ENCODE data around the gene CENPX. TPM values are rescaled to one million over a fixed set of nuclear protein-coding genes. Genes with fewer than 3 reads are reported as not detected.

The CENPX gene
- total RNA-seq, 2 donors from 2014 or later = 27.2 to 37.2 TPM

GRCh38 chr17:81977211-81977808, 45.4 kb downstream of the CENPX start, which contains the start of gene ASPSCR1:
ASPSCR1 (plus strand) TSS chr17:81977629; CDS start chr17:81977647, 18 bp downstream.
- DNase-seq (peak; percentile 94), ATAC-seq (peak; percentile 99)
- intact Hi-C loops (cut with DNase I) = no loop called here

DNA sequence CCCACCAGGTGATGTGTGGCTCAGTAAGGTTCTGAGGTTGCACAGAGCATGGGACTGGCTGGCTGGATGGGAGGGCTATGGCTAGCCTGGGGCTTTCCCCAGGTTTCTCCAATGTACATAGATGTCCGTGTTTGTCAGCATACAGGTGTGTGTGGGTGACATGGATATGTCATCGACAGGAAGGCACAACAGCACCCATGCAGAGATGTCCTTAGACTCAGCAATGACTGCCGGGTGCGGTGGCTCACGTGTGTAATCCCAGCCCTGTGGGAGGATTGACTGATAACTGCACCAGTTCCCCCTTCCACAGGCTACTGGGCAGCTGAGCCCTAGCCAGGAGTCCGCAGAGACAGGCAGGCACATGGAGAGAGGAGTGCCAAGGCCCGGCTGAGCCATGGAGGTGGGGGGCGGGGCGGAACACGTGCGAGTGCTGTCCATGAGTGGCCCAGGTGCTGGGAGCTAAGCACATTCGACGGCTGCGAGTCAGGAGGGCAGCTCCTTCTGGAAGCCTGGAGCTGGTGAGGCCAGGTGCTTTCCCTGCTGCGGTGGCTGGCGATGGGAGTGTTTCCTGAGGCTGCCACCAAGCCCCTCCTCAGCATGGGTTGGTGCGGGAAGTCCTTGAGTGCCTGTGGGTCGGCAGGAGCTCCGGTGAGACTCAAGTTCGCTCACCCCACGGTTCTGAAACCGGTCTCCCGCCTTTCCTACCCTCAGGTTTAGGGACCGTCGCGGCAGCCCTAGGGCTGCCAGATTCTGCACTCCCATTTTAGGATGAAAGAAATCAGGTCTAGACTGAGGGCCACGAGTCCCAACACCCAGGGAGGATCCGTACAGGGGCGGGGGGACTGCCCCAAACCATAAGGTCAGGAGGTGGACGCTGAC, 46.1 kb downstream of the CENPX start:
- no peak for DNase-seq
- intact Hi-C loops (cut with DNase I) = no loop called here

DNA sequence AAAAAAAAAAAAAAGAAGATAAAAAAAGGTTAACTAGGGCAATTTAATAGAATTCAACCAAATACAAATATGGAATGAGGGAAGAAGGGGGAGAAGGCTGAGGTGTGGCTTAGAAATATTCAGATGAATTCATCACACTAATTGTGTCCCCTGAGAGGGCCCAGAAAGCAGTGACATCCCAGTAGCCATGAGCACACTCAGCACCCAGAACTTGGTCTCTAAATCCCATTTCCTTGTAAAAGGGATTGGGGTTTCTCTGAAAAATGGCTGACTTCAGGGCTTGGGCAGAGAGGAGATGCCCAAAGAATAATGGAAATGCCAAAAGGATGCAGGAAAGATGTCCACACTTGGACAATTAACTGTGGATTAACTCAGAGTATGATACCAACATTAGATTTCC, 49.2 kb downstream of the CENPX start:
- intact Hi-C loops (cut with DNase I) = no loop called here
- ATAC-seq (no peak), DNase-seq (no peak)

More for the DNA sequence above, 46.1 kb downstream of the CENPX start:
- ATAC-seq = peak in 1 of 2 donors; percentile 8

GRCh38 chr17:81968850-81969812, 53.5 kb downstream of the CENPX start:
- no peak for DNase-seq
- intact Hi-C loops (cut with DNase I) = loop anchor here in 1 of 2 donors (10.0 kb wide), 1 partner anchor 186 kb away; no protein-coding TSS in a partner anchor
- ATAC-seq = no peak

Other genes starting within 250 kb of the CENPX start
- gene GCGR, start 218.7 kb downstream of the CENPX start, total RNA-seq = not detected
- 10 to 100 TPM; 83.9 to 98.0 TPM for gene MCRIP1, start 189.6 kb downstream of the CENPX start, total RNA-seq
- not detected for gene PPP1R27, start 187.8 kb downstream of the CENPX start, total RNA-seq
- gene P4HB, start 162.3 kb downstream of the CENPX start, total RNA-seq = 100 to 1,000 TPM; 403 to 414 TPM
- gene ARHGDIA, start 151.5 kb downstream of the CENPX start, total RNA-seq = 100 to 1,000 TPM; 168 to 252 TPM
- 10 to 100 TPM; 33.7 to 45.2 TPM for gene ALYREF, start 131.3 kb downstream of the CENPX start, total RNA-seq
- 100 to 1,000 TPM; 133 to 155 TPM for gene ANAPC11, start 131.2 kb downstream of the CENPX start, total RNA-seq
- under 1 TPM; 0.21 to 0.24 TPM for gene NPB, start 120.6 kb downstream of the CENPX start, total RNA-seq
- 10 to 100 TPM; 21.8 to 22.2 TPM for gene PCYT2, start 111.5 kb downstream of the CENPX start, total RNA-seq
- gene SIRT7, start 104.7 kb downstream of the CENPX start, total RNA-seq = 1 to 10 TPM; 8.9 to 9.2 TPM
- 10 to 100 TPM; 20.9 to 25.1 TPM for gene MAFG, start 95.1 kb downstream of the CENPX start, total RNA-seq
- gene PYCR1, start 85.6 kb downstream of the CENPX start, total RNA-seq = 10 to 100 TPM in 1 of 2 donors, 1 to 10 TPM in 1; 9.6 to 10.5 TPM
- gene MYADML2, start 75.6 kb downstream of the CENPX start, total RNA-seq = under 1 TPM in 1 of 2 donors, not detected in 1; 0.50 TPM
- not detected for gene NOTUM, start 61.7 kb downstream of the CENPX start, total RNA-seq
- gene ASPSCR1, start 45.2 kb downstream of the CENPX start, total RNA-seq = 10 to 100 TPM; 16.9 to 24.4 TPM
- gene LRRC45, start 427 bp upstream of the CENPX start, total RNA-seq = 1 to 10 TPM; 3.7 to 7.9 TPM
- gene RAC3, start 8.8 kb upstream of the CENPX start, total RNA-seq = 1 to 10 TPM; 3.8 to 4.2 TPM
- 100 to 1,000 TPM; 132 to 161 TPM for gene DCXR, start 14.8 kb upstream of the CENPX start, total RNA-seq
- gene RFNG, start 28.9 kb upstream of the CENPX start, total RNA-seq = 10 to 100 TPM; 16.4 to 22.4 TPM
- gene GPS1, start 29.0 kb upstream of the CENPX start, total RNA-seq = 10 to 100 TPM; 72.2 to 79.3 TPM
- 10 to 100 TPM; 59.2 to 65.4 TPM for gene DUS1L, start 42.9 kb upstream of the CENPX start, total RNA-seq
- gene FASN, start 75.4 kb upstream of the CENPX start, total RNA-seq = 100 to 1,000 TPM; 220 to 646 TPM
- gene CCDC57, start 190.0 kb upstream of the CENPX start, total RNA-seq = 10 to 100 TPM; 11.9 to 17.2 TPM
- 10 to 100 TPM; 18.4 to 35.7 TPM for gene SLC16A3, start 206.2 kb upstream of the CENPX start, total RNA-seq